Mesendoderm (in vitro differentiated cells): ENCODE measurements around the gene GLI3. TPM values are rescaled to one million over a fixed set of nuclear protein-coding genes. Genes with fewer than 3 reads are reported as not detected.

ENCODE experiments used
- DNase-seq: peaks from one replicate; pipeline ENCODE4 v3.0.0; 2013
- H2AK5ac ChIP-seq: 2 replicates; pipeline ENCODE4 v1.6.1; 2013; ENCODE audit warnings: low read length, inconsistent platforms
- H2BK120ac ChIP-seq: 2 replicates; pipeline ENCODE4 v1.6.1; 2013; ENCODE audit warnings: low read depth, mild to moderate bottlenecking, low read length, moderate library complexity, mixed read lengths
- H2BK15ac ChIP-seq: replicated peaks from 2 replicates; pipeline ENCODE4 v1.6.1; 2013; ENCODE audit warnings: low read depth, mild to moderate bottlenecking, moderate library complexity
- H2BK5ac ChIP-seq: 2 replicates; pipeline ENCODE4 v1.6.1; 2013; ENCODE audit warnings: low read length, inconsistent platforms
- H3K18ac ChIP-seq: 2 replicates; pipeline ENCODE4 v1.6.1; 2013; ENCODE audit warnings: mild to moderate bottlenecking, low read length, mixed read lengths
- H3K23ac ChIP-seq: one replicate; pipeline ENCODE4 v1.6.1; 2013; ENCODE audit warnings: low read length
- H3K27ac ChIP-seq: 2 replicates; pipeline ENCODE4 v1.5.1; 2013; ENCODE audit warnings: low read depth, mild to moderate bottlenecking, inconsistent platforms, low read length, moderate library complexity
- H3K27me3 ChIP-seq: 2 replicates; pipeline ENCODE4 v1.6.1; 2013; ENCODE audit warnings: low read length, control low read depth, mild to moderate bottlenecking, inconsistent platforms; ENCODE audit not compliant: insufficient read depth, poor library complexity
- H3K36me3 ChIP-seq: 2 replicates; pipeline ENCODE4 v1.6.1; 2013; ENCODE audit warnings: low read length, inconsistent platforms; ENCODE audit not compliant: control insufficient read depth, insufficient read depth
- H3K4ac ChIP-seq: one replicate; pipeline ENCODE4 v1.6.1; 2013; ENCODE audit warnings: low read depth, mild to moderate bottlenecking, low read length, moderate library complexity
- H3K4me1 ChIP-seq: 2 replicates; pipeline ENCODE4 v1.6.1; 2013; ENCODE audit warnings: low read depth, low read length, inconsistent platforms; ENCODE audit not compliant: control insufficient read depth
- H3K4me2 ChIP-seq: 2 replicates; pipeline ENCODE4 v1.6.1; 2013; ENCODE audit warnings: low read length
- H3K4me3 ChIP-seq: 2 replicates; pipeline ENCODE4 v1.5.1; 2013; ENCODE audit warnings: mild to moderate bottlenecking, low read length
- H3K56ac ChIP-seq: one replicate; pipeline ENCODE4 v1.6.1; 2013; ENCODE audit warnings: low read length
- H3K79me1 ChIP-seq: 2 replicates; pipeline ENCODE4 v1.6.1; 2013; ENCODE audit warnings: low read length, inconsistent platforms
- H3K79me2 ChIP-seq: 2 replicates; pipeline ENCODE4 v1.6.1; 2013; ENCODE audit warnings: mild to moderate bottlenecking, low read length; ENCODE audit not compliant: control insufficient read depth, insufficient read depth
- H3K9ac ChIP-seq: 2 replicates; pipeline ENCODE4 v1.6.1; 2013; ENCODE audit warnings: low read length, inconsistent platforms
- H4K5ac ChIP-seq: one replicate; pipeline ENCODE4 v1.6.1; 2013; ENCODE audit warnings: low read length
- H4K8ac ChIP-seq: one replicate; pipeline ENCODE4 v1.6.1; 2013; ENCODE audit warnings: low read depth, mild to moderate bottlenecking, control low read depth, low read length, moderate library complexity
- WGBS: extraction: QIAGEN DNeasy Blood & Tissue Kit; methylation state at CpG from one replicate; pipeline ENCODE4 v1.1.7; 2013; ENCODE audit warnings: low lambda C conversion rate, missing lambda C conversion rate; ENCODE audit not compliant: insufficient coverage; ENCODE audit errors: extremely low coverage; 5-methylcytosine and 5-hydroxymethylcytosine counted together
- small RNA-seq: library from polyadenylated mRNA; stranded (forward); fragments of <200 nt; extraction: miRNeasy Mini kit (QIAGEN cat#:217004); gene quantifications from one replicate; pipeline ENCODE3, GENCODE V24; 2013; ENCODE audit not compliant: insufficient read depth

The GLI3 gene

DNA sequence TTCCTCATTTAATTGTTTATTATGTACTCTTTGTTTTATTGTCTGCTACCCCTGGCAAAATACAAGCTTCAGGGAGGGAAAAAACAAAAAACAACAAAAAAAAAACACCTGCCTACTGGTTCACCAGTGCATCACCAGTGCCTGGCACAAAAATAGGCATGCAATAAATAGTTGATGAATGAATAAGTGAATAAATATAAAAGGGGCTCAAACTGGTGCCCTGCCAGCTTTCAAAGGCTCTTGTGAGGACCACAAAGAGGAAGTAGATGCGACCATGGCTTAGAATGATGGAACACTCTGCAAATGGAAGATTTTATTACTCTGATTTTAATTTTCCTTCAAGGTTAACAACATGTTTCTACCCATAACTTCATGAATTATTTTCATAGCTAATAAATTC is 321.1 kb downstream of the GLI3 start:
- Histone ChIP-seq H3K27ac (no peak overlapping the region), H4K8ac (no peak overlapping the region), H3K9ac (no peak overlapping the region), H2BK120ac (no peak overlapping the region), H2BK15ac (no peak overlapping the region), H3K4me1 (no peaks in the 10 kb centered on the region), H3K23ac (no peak overlapping the region), H3K36me3 (no peaks in the 10 kb centered on the region), H3K4ac (no peak overlapping the region), H3K4me2 (no peak overlapping the region), H3K18ac (no peak overlapping the region), H3K79me2 (no peaks in the 10 kb centered on the region), H2AK5ac (no peak overlapping the region), H4K5ac (no peak overlapping the region), H3K27me3 (no peaks in the 10 kb centered on the region), H3K4me3 (no peak overlapping the region), H3K56ac (no peak overlapping the region), H2BK5ac (no peak overlapping the region), H3K79me1 (no peaks in the 10 kb centered on the region)
- no peak for DNase-seq
- no CpG with 5 or more reads among the region's 1 CpG for WGBS

- WGBS = no CpG with 5 or more reads among the region's 6 CpGs
- no peaks in the 10 kb centered on the region for H3K4me1 ChIP-seq
Measured at GRCh38 chr7:41912851-41913567, 324.0 kb downstream of the GLI3 start.

GRCh38 chr7:41912426-41912825 is 324.6 kb downstream of the GLI3 start:
- no CpG with 5 or more reads among the region's 2 CpGs for WGBS
- H3K79me1 ChIP-seq = no peaks in the 10 kb centered on the region
- H3K23ac ChIP-seq = no peak overlapping the region
- no peaks in the 10 kb centered on the region for H3K4me1 ChIP-seq
- DNase-seq = no peak
- H3K4ac ChIP-seq = no peak overlapping the region
- H3K4me3 ChIP-seq = no peak overlapping the region
- no peak overlapping the region for H2BK5ac ChIP-seq
- no peak overlapping the region for H2AK5ac ChIP-seq
- H4K5ac ChIP-seq = no peak overlapping the region
- H3K79me2 ChIP-seq = no peaks in the 10 kb centered on the region
- no peak overlapping the region for H3K56ac ChIP-seq
- no peak overlapping the region for H3K27ac ChIP-seq
- H3K4me2 ChIP-seq = no peak overlapping the region
- no peak overlapping the region for H2BK15ac ChIP-seq
- H3K18ac ChIP-seq = no peak overlapping the region
- no peak overlapping the region for H3K9ac ChIP-seq
- no peak overlapping the region for H4K8ac ChIP-seq
- H3K36me3 ChIP-seq = no peaks in the 10 kb centered on the region
- H2BK120ac ChIP-seq = no peak overlapping the region
- no peaks in the 10 kb centered on the region for H3K27me3 ChIP-seq

More at GRCh38 chr7:41912851-41913567, 324.0 kb downstream of the GLI3 start:
- Histone ChIP-seq H3K4me2 (no peak overlapping the region), H3K36me3 (no peaks in the 10 kb centered on the region), H3K18ac (no peak overlapping the region), H3K4me3 (no peak overlapping the region), H3K4ac (no peak overlapping the region), H3K27me3 (no peaks in the 10 kb centered on the region), H3K9ac (no peak overlapping the region), H4K5ac (no peak overlapping the region), H2AK5ac (no peak overlapping the region), H3K56ac (no peak overlapping the region), H2BK15ac (no peak overlapping the region), H4K8ac (no peak overlapping the region), H3K79me1 (no peaks in the 10 kb centered on the region), H3K23ac (no peak overlapping the region), H3K79me2 (no peaks in the 10 kb centered on the region), H2BK120ac (no peak overlapping the region), H2BK5ac (no peak overlapping the region), H3K27ac (no peak overlapping the region)
- DNase-seq = no peak

GRCh38 chr7:41911792-41912191 is 325.2 kb downstream of the GLI3 start:
- Histone ChIP-seq H3K79me2 (no peaks in the 10 kb centered on the region), H3K27me3 (no peaks in the 10 kb centered on the region), H3K23ac (no peak overlapping the region), H4K8ac (no peak overlapping the region), H4K5ac (no peak overlapping the region), H3K18ac (no peak overlapping the region), H3K4ac (no peak overlapping the region), H2BK15ac (no peak overlapping the region), H3K4me3 (no peak overlapping the region), H3K4me1 (no peaks in the 10 kb centered on the region), H3K4me2 (no peak overlapping the region), H3K27ac (no peak overlapping the region), H3K36me3 (no peaks in the 10 kb centered on the region), H2BK120ac (no peak overlapping the region), H2BK5ac (no peak overlapping the region), H3K56ac (no peak overlapping the region), H3K79me1 (no peaks in the 10 kb centered on the region), H3K9ac (no peak overlapping the region), H2AK5ac (no peak overlapping the region)
- no peak for DNase-seq
- WGBS = no CpG with 5 or more reads among the region's 2 CpGs

Small RNAs within 50 kb of the gene (small RNA-seq; reads per million reads assigned to genes)
- not detected for gene HMGN2P30
